K562 treated with DMSO at 1 percent for 4 hours (cell line): ENCODE measurements around the gene SLC23A1. TPM values are rescaled to one million over a fixed set of nuclear protein-coding genes. Genes with fewer than 3 reads are reported as not detected.

Source experiments
- total RNA-seq: library from RNA; unstranded; fragments of 300-600 nt; gene quantifications from 2 replicates; pipeline ENCODE4 v1.2.3, GENCODE V29; 2022; ENCODE audit not compliant: insufficient read depth

SLC23A1 gene
- 0.44 TPM in 1 of 2 replicates, not detected in the other for total RNA-seq

GRCh38 chr5:139383275-139383992, at the start of gene SLC23A1:
Gene SLC23A1, minus strand, starts transcription at chr5:139383297. Its CDS starts 44 bp downstream, at chr5:139383253.

DNA sequence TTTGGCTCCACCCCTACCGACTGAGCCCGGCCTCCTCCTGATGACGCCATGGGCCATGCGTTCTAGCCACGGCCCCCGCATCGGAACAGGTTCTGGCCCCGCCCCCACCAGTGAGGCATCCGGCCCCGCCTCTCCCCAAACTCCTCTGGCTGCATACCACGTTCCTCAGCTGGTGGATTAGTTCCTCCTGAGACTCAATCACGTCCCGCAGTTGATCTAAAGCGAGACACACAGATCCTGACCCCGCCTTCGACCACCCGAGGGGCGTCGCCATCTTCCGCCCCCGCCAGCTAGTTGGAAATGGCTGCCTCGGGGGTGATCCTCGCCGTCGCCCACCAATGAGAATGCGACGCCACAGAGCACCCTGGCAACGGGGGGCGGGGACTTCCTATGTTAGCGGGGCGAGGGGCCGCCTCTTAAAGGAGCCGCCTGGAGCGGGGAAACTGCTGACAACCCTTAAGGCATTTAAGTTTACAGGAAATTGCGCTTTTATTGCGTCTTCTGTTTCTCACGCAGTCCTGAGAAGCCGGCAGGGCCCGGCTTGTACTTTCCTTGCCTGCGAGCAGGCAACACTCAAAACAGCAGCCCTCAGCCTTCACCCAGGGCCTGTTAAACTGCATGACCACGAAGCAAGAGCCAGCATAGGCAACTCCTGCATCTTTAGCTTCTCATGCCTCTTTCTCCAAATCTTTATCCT, 20.8 kb upstream of the SLC23A1 start, which contains the start of gene SPATA24:
Gene SPATA24 (minus strand): TSS at position 303 of the 697 bp plus-strand sequence. CDS start 29 bp downstream, at position 274.

GRCh38 chr5:139394654-139395566, 11.8 kb upstream of the SLC23A1 start, which contains the start of gene PROB1:
Gene PROB1, minus strand, starts transcription at chr5:139395104. Its CDS starts 23 bp downstream, at chr5:139395081.

DNA sequence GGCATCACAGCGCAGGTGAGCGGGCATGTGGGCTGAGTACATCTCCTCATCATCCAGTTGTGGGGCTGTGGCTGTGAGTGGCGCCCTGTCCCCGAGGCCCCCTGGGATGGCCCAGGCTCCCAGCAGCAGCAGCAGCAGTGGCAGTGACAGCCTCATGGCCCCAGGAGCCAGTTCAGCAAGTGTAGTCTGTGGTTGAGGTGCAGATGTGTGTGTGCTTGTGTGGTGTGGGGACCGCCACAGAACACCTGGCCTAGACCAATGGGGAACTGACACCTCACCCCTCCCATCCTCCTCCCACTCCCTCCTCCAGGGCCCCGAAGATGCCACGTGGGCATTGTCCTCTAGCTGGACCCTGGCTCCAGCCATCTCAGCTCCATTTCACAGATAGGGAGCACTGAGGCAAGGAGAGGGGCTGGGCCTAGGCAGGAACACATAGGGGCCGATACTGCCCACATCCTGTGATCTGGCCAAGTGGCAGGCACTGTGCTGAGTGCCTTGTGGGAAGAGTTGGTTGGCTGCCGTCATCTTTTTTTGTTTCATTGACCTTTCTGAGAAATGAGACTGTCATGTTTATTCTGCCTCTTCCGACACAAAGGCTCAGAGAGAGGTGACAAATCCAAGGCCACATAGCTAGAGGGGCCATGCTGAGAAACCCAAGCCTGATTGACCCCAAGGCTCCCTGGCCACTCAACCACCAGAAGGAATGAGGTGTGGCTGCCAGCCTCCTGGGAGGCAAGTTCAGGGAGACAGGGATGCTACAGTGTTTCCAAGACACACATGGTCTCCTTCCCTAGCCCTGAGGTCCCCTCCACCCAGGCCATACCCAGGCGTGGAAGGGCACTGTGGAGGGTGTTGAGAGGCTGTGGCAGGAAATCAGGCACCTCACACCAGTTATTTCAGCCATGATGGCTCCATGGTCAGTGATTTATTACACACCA, 6.9 kb upstream of the SLC23A1 start, which contains the start of gene MZB1:
Gene MZB1 (minus strand): TSS at position 213 of the 938 bp plus-strand sequence. CDS start 57 bp downstream, at position 156.

DNA sequence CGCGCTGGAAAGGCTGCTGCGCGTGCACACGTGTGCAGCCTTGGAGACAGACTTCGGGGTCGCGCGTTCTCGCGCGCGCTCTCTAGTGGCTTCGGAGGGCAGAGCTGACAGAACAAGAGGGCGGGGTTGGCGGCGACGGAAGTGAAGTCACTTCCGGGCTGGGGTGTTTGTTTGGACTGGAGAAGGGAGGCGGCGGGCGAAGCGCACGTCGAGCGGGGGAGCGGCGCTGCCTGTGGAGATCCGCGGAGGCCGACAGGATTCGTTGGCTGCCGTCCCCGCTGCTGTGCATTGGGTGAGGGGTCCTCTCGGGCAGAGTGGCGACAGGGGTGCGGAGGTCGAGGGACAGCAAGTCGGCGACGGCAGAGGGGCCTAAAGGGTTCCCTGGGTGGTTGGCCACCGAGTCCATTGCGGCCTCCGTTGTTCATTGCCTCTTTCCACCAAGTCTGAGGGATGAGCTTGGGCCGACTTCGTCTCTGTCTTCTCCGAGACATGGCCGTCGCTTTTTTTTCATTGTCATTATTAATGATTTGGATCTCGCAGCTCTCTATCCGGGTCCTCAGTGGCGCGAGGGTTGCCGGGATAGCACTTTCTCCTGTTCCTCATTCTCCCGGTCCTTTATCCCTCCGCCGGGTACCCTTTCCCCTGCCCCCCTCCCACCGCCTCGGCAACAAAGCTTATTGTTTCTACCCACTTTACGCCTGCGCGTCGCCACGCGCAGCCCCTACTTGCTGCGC, 41.2 kb downstream of the SLC23A1 start, which contains the start of gene PAIP2:
Gene PAIP2 (plus strand): TSS at position 166 of the 734 bp plus-strand sequence. CDS start 21,931 bp downstream, outside the sequence.

Other genes starting within 250 kb of the SLC23A1 start
- gene SIL1, start 184.9 kb downstream of the SLC23A1 start, total RNA-seq = 20.6 and 36.9 TPM in 2 replicates
- 130 and 131 TPM in 2 replicates for gene MATR3, start 89.6 kb downstream of the SLC23A1 start, total RNA-seq
- 134 and 135 TPM in 2 replicates for gene PAIP2, start 41.4 kb downstream of the SLC23A1 start, total RNA-seq
- 1.2 TPM in 1 of 2 replicates, not detected in the other for gene MZB1, start 6.6 kb upstream of the SLC23A1 start, total RNA-seq
- gene PROB1, start 11.8 kb upstream of the SLC23A1 start, total RNA-seq = 2.4 and 3.0 TPM in 2 replicates
- 7.4 and 7.8 TPM in 2 replicates for gene SPATA24, start 20.8 kb upstream of the SLC23A1 start, total RNA-seq
- 1.7 and 3.1 TPM in 2 replicates for gene DNAJC18, start 56.2 kb upstream of the SLC23A1 start, total RNA-seq
- gene ECSCR, start 79.4 kb upstream of the SLC23A1 start, total RNA-seq = not detected in 2 replicates
- not detected in 2 replicates for gene SMIM33, start 87.7 kb upstream of the SLC23A1 start, total RNA-seq
- gene STING1, start 99.5 kb upstream of the SLC23A1 start, total RNA-seq = 106 and 131 TPM in 2 replicates
- 109 and 116 TPM in 2 replicates for gene UBE2D2, start 178.0 kb upstream of the SLC23A1 start, total RNA-seq